Aorta (tissue), 5 donors: ENCODE results near the gene ANKRD66. TPM values are rescaled to one million over a fixed set of nuclear protein-coding genes. Genes with fewer than 3 reads are reported as not detected.

Source experiments
- ATAC-seq: fragments of 200-7000 bp; cut with Tn5 transposase; one replicate; pipeline ENCODE4 v1.9.1; 2022; ENCODE audit warnings: moderate library complexity; ENCODE audit not compliant: low FRiP score
- DNase-seq, 2 donors: peaks; one replicate each; pipeline ENCODE4 v3.0.0-alpha.2; 2020
- H3K27ac ChIP-seq, 2 donors: one replicate each; pipeline ENCODE4 v1.5.1; 2013; ENCODE audit warnings: low read length in 2 of 2, mild to moderate bottlenecking in 2 of 2, moderate library complexity in 2 of 2, control low read depth in 1 of 2, inconsistent platforms in 1 of 2, low read depth in 1 of 2
- H3K27me3 ChIP-seq, 2 donors: one replicate each; pipeline ENCODE4 v1.6.1; 2013; ENCODE audit warnings: control low read depth in 1 of 2, low read length in 1 of 2, mild to moderate bottlenecking in 1 of 2, moderate library complexity in 1 of 2; ENCODE audit not compliant: insufficient read depth in 2 of 2, control insufficient read depth in 1 of 2
- H3K36me3 ChIP-seq, 2 donors: one replicate each; pipeline ENCODE4 v1.6.1; 2013; ENCODE audit warnings: control low read depth in 1 of 2, low read length in 1 of 2, mild to moderate bottlenecking in 1 of 2; ENCODE audit not compliant: insufficient read depth in 2 of 2, control insufficient read depth in 1 of 2
- H3K4me1 ChIP-seq, 2 donors: one replicate each; pipeline ENCODE4 v1.6.1; 2013; ENCODE audit warnings: low read length in 2 of 2, control low read depth in 1 of 2, mild to moderate bottlenecking in 1 of 2, moderate library complexity in 1 of 2; ENCODE audit not compliant: insufficient read depth in 2 of 2, control insufficient read depth in 1 of 2
- H3K4me3 ChIP-seq, 2 donors: one replicate each; pipeline ENCODE4 v1.5.1; 2013; ENCODE audit warnings: low read length in 2 of 2, control low read depth in 1 of 2, mild to moderate bottlenecking in 1 of 2
- H3K9me3 ChIP-seq: one replicate; pipeline ENCODE4 v1.6.1; 2013; ENCODE audit warnings: mild to moderate bottlenecking, low read length; ENCODE audit not compliant: control insufficient read depth
- WGBS, 2 donors: extraction: QIAGEN DNeasy Blood & Tissue Kit; methylation state at CpG; one replicate each; pipeline ENCODE4 v1.1.7; 2013; 5-methylcytosine and 5-hydroxymethylcytosine counted together
- intact Hi-C, 2 donors: fragments of 100-400 bp; cut with DNase I; formaldehyde crosslinking; loops; one replicate each; pipeline versions ENCODE4 v1.14.2 to v1.15.0; 2022
- polyA plus RNA-seq, 2 donors: library from polyadenylated mRNA; stranded (reverse); fragments of 200-250 nt; gene quantifications; one replicate each; pipeline ENCODE4 v1.2.3, GENCODE V29; 2013
- total RNA-seq, 2 donors: library from RNA; stranded (reverse); fragmentation: NEBNext Ultra II Directional; extraction: Animal tissue kit (Norgen Biotek cat#: 25700); gene quantifications; one replicate each; pipeline ENCODE4 v1.2.1, GENCODE V29; 2021
- donor health status: healthy with polysubstance abuse.
- donor health status: Bipolar disorder and iron deficiency.
- donor health status: DM: no; HTN: no; CAD: no.
- donor health status: DM: no; HTN: no; CAD: no.
- donor health status: DM: yes; HTN: yes; CAD: no.

Gene ANKRD66
- total and polyA plus RNA-seq, 4 donors, result not detected

GRCh38 chr6:46790355-46790874 is 43.7 kb downstream of the ANKRD66 start:
- H3K9me3 ChIP-seq, result no peaks in the 10 kb centered on the region
- ATAC-seq (no peak), DNase-seq (no peak)
- H3K27me3 ChIP-seq, result no peaks in the 10 kb centered on the region
- no peak overlapping the region for H3K4me3 ChIP-seq
- no peaks in the 10 kb centered on the region for H3K36me3 ChIP-seq
- H3K4me1 ChIP-seq, result no peaks in the 10 kb centered on the region
- H3K27ac ChIP-seq, result no peak overlapping the region
- intact Hi-C loops, result no loop called here

- Histone ChIP-seq H3K9me3 (no peaks in the 10 kb centered on the region), H3K27ac (no peak overlapping the region), H3K4me3 (no peak overlapping the region), H3K4me1 (no peaks in the 10 kb centered on the region), H3K36me3 (no peaks in the 10 kb centered on the region), H3K27me3 (no peaks in the 10 kb centered on the region)
- 2% methylated on average over 1 of the region's 1 CpG for WGBS, 2 donors
- ATAC-seq, result no peak
- intact Hi-C loops, result no loop called here
- no peak for DNase-seq
These were observed 45.9 kb downstream of the ANKRD66 start for GRCh38 chr6:46792635-46793034.

GRCh38 chr6:46793138-46793537 is 46.4 kb downstream of the ANKRD66 start, which contains the start of gene MEP1A:
TSS of gene MEP1A (plus strand) at chr6:46793389. CDS start at chr6:46793399, 10 bp downstream.
- Histone ChIP-seq H3K27ac (no peak within 1 kb of the TSS), H3K27me3 (no peaks in the 10 kb centered on the region), H3K4me3 (no peak within 1 kb of the TSS), H3K36me3 (no peaks in the 10 kb centered on the region), H3K4me1 (no peaks in the 10 kb centered on the region), H3K9me3 (no peaks in the 10 kb centered on the region)
- ATAC-seq (no peak), DNase-seq (no peak)
- WGBS, 2 donors, result 86 to 87% methylated on average over 8 of the region's 8 CpGs
- intact Hi-C loops, result no loop called here

DNA sequence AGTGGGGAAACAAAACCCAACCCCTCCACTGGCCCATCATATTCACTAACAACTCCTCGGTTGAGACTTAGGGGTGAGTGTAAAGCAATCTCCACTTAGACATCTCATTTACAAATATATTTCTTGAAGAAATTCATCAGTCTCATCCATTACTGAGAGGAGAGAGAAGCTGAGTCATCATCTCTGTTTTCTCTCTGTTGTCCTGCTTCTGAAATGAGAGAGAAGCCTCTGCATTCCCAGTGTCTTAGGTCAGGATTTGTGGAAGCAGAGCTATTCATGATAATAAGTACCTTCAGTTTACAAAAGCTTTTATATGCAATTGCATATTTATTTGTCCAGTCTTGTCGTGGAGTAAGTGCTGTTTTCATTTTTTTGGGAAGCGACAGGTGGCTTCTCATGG is 47.3 kb downstream of the ANKRD66 start:
- no peak for DNase-seq
- ATAC-seq, result no peak
- no peaks in the 10 kb centered on the region for H3K27me3 ChIP-seq
- intact Hi-C loops, result no loop called here
- H3K4me1 ChIP-seq, result no peaks in the 10 kb centered on the region
- 78 to 84% methylated on average over 3 of the region's 3 CpGs for WGBS, 2 donors
- H3K27ac ChIP-seq, result no peak overlapping the region
- H3K4me3 ChIP-seq, result no peak overlapping the region
- no peaks in the 10 kb centered on the region for H3K36me3 ChIP-seq
- H3K9me3 ChIP-seq, result no peaks in the 10 kb centered on the region

DNA sequence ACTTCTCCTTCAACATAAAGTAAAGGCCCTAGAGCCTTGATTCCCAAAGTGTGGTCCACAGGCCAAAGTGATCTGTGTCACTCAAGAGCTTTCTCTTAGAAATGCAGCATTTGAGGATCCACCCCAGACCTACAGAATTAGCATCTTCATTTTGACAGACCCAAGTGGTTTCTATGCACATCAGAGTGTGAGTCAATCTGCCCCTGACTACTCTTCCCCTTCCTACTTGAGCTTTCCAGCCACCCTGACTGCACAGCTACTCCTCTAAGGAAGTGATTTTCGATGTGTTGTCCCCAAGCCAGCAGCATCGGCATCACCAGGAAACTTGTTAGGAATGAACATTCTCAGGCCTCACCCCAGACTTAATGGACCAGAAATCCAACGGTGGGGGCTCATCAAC is 49.1 kb downstream of the ANKRD66 start:
- H3K36me3 ChIP-seq, result no peaks in the 10 kb centered on the region
- H3K27me3 ChIP-seq, result no peaks in the 10 kb centered on the region
- no peak for DNase-seq
- no peaks in the 10 kb centered on the region for H3K9me3 ChIP-seq
- intact Hi-C loops, result no loop called here
- H3K4me3 ChIP-seq, result no peak overlapping the region
- no peak overlapping the region for H3K27ac ChIP-seq
- H3K4me1 ChIP-seq, result no peaks in the 10 kb centered on the region
- no peak for ATAC-seq
- WGBS, 2 donors, result 88 to 89% methylated on average over 3 of the region's 3 CpGs

DNA sequence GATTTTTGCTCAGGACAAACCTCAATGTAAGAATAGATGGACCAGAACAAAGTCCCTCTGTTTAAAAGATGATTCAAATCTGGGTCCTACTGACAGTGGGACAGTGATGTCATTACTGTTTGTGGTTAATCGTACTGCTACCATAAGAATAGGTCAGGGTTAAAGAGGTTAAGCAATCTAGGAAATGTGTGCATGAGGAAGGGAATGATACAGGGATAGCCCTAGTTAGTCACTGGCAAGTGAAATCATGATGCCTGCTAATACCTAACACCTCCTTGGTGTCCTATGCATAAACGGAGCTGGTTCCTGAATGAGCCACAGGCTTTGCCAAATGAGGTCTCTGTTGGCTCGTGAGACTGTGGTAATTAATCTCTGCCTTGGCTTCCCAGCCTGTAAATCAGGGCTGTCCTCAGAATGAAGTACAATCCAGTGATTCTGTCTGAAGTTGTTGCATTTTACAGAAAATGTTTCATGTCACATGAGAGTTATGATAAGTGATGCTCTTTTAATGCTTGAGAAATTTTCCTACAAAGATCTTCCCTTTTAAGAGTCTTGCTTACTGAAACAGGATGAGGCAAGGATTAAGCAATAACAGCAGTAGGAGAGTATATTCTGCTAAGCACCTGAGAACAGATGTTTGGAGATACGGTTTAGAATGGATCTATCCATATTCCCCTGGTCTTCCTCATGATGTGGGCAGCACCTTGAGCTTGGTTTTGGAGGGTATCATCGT is 50.3 kb downstream of the ANKRD66 start:
- intact Hi-C loops, result no loop called here
- Histone ChIP-seq H3K36me3 (no peaks in the 10 kb centered on the region), H3K4me3 (no peak overlapping the region), H3K4me1 (no peaks in the 10 kb centered on the region), H3K27me3 (no peaks in the 10 kb centered on the region), H3K27ac (no peak overlapping the region), H3K9me3 (no peaks in the 10 kb centered on the region)
- DNase-seq, result no peak
- ATAC-seq, result no peak
- 42 to 45% methylated on average over 5 of the region's 5 CpGs for WGBS, 2 donors

- intact Hi-C loops, result no loop called here
- Histone ChIP-seq H3K27me3 (no peaks in the 10 kb centered on the region), H3K9me3 (no peaks in the 10 kb centered on the region), H3K36me3 (no peaks in the 10 kb centered on the region), H3K4me1 (no peaks in the 10 kb centered on the region), H3K4me3 (no peak overlapping the region), H3K27ac (no peak overlapping the region)
- ATAC-seq, result no peak
- no peak for DNase-seq
- 49 to 62% methylated on average over 1 of the region's 1 CpG for WGBS, 2 donors
These were observed 52.9 kb downstream of the ANKRD66 start for GRCh38 chr6:46799657-46800056.

DNA sequence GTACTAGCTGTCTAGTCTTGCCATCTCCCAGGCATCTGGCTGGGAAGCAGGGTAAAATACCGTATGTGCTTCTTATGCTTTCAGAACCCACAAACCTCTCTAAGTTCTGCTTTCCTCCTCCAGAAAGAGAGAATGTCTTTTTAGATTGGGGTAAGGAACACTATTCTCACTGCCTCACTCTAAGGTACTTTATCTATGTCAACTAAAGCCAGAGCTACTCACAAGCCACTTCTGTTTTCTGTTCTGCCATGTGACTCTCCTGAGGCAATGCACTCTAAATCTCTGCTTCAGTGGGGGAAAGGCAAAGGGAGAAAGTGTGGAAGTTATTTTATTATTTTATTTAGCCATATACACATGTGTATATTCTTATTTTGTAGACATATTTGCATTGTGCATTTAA is 62.1 kb downstream of the ANKRD66 start:
- H3K36me3 ChIP-seq, result no peaks in the 10 kb centered on the region
- WGBS, 2 donors, result 9 to 25% methylated on average over 1 of the region's 1 CpG
- no peak overlapping the region for H3K4me3 ChIP-seq
- ATAC-seq, result no peak
- H3K27me3 ChIP-seq, result no peaks in the 10 kb centered on the region
- H3K4me1 ChIP-seq, result no peaks in the 10 kb centered on the region
- DNase-seq, result no peak
- intact Hi-C loops, result no loop called here
- no peak overlapping the region for H3K27ac ChIP-seq
- H3K9me3 ChIP-seq, result no peaks in the 10 kb centered on the region
